GM12891 (cell line): ENCODE data around the gene ATP1B4.

ENCODE experiments used
- DNase-seq: peaks from one replicate; pipeline ENCODE4 v3.0.0; 2011; ENCODE audit warnings: low spot score; ENCODE audit not compliant: insufficient read length
- FAIRE-seq: peaks from 2 replicates; lab custom pipeline; 2011; peaks lifted over from hg19 to GRCh38; lab: Jason Lieb, UNC
- PAX5 ChIP-seq: IDR thresholded peaks from 2 replicates; pipeline ENCODE4 v1.6.1; 2011; ENCODE audit warnings: low read length, moderate library complexity, mild to moderate bottlenecking; ENCODE audit not compliant: insufficient read depth, severe bottlenecking
- POLR2A ChIP-seq: IDR thresholded peaks from 2 replicates; pipeline ENCODE4 v1.6.1; 2011; ENCODE audit warnings: low read depth, low read length, control low read depth
- POLR2AphosphoS5 ChIP-seq: IDR thresholded peaks from 2 replicates; pipeline ENCODE4 v1.6.1; 2011; ENCODE audit warnings: low read depth, low read length, control low read depth
- POU2F2 ChIP-seq: IDR thresholded peaks from 2 replicates; pipeline ENCODE4 v1.6.1; 2011; ENCODE audit warnings: low read depth, mild to moderate bottlenecking, control low read depth, low read length, moderate library complexity
- SPI1 ChIP-seq: IDR thresholded peaks from 2 replicates; pipeline ENCODE4 v1.6.1; 2011; ENCODE audit warnings: low read depth, low read length, control low read depth
- TAF1 ChIP-seq: IDR thresholded peaks from 2 replicates; pipeline ENCODE4 v1.6.1; 2011; ENCODE audit warnings: low read depth, low read length, control low read depth

The ATP1B4 gene

GRCh38 chrX:120426599-120426998, 64.7 kb downstream of the ATP1B4 start:
- TF ChIP-seq POU2F2, result no peak
- no peak for TF ChIP-seq TAF1
- no peak for TF ChIP-seq PAX5
- TF ChIP-seq POLR2A, result no peak
- TF ChIP-seq SPI1, result no peak
- no peak for TF ChIP-seq POLR2AphosphoS5
- no peak for DNase-seq
- FAIRE-seq, result no peak

DNA sequence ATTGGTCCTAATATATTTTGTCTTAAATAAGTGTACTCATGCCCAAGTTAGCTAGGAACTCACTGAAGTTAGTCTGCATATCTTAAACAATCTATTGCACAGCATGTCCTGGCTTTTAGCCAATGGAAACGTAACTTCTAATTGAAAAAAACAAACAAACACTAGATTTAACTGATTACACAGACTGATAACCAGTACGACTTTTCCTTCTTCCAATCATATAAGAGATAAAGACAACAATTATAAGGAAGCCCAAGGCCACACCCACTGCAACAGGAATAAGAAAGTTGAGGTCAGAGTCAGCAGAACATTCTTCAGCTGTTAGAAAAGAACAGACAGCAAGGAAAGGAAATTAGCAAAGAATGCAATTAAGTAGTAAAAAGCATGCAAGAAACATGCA, 66.4 kb downstream of the ATP1B4 start:
- DNase-seq, result no peak
- no peak for TF ChIP-seq POLR2AphosphoS5
- no peak for TF ChIP-seq POU2F2
- TF ChIP-seq POLR2A, result no peak
- TF ChIP-seq SPI1, result no peak
- no peak for TF ChIP-seq PAX5
- no peak for TF ChIP-seq TAF1

DNA sequence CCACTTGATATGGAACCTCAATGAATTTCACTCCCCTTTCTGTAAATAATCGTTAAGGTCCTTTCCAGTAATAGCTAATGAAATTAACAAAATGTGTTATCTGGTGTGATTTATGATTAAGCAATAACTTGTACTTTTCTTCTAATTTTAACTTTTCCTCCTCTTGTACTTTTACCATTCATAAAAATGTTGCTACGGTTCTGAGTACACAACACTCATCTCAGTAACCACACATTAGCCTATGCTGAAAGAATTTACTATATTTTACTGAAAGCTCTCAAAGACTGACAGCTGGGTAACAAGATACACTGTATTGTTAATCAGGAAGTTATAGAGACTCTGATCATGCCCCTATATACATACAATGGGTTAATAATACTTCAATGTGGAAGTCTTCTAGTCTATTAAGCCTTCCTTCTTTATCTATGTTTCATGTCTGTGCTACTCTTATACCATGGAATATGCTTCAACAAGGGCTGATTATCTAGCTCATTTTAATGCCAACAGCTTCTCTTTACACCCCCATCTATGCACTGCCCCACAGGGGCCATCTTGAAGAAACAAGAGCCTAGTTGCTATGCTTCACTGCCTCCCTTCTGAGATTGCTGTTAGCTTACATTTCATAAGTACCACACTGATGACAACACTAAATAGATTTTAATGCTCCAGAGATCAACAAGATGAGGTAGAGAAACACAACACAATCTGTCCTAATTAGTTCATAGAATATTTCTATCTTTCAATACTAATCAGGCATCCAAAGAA, 68.1 kb downstream of the ATP1B4 start:
- TF ChIP-seq POLR2A (no peak), POU2F2 (no peak), TAF1 (no peak)
- DNase-seq, result no peak
- peak; percentile 73 for FAIRE-seq

More for the DNA sequence above, 66.4 kb downstream of the ATP1B4 start:
- no peak for FAIRE-seq
